DMS53 treated with DMSO at 0.1 percent for 48 hours (cell line): Measurements from ENCODE around the gene SMCO1.
"Not testable (repeated sequence)": the region's sequence is repeated elsewhere in the genome, so short reads cannot be mapped to it uniquely, and the experiment has no call there.

Experiments used
- DNase-seq: peaks from one replicate; lab custom pipeline; 2025; ENCODE audit not compliant: unreplicated experiment; lab: John Stamatoyannopoulos, UW

The SMCO1 gene

GRCh38 chr3:196523841-196524240 lies 8.7 kb upstream of the SMCO1 start:
- DNase-seq, result no peak

- DNase-seq, result not testable (repeated sequence)
These were observed 6.1 kb upstream of the SMCO1 start for GRCh38 chr3:196521291-196521690.

GRCh38 chr3:196519718-196520082 lies 4.6 kb upstream of the SMCO1 start:
- DNase-seq, result no peak

- peak; percentile 28 for DNase-seq
These were observed 4.0 kb upstream of the SMCO1 start for GRCh38 chr3:196518966-196519717.

- DNase-seq, result no peak
These were observed 2.8 kb upstream of the SMCO1 start for GRCh38 chr3:196517919-196518318.

GRCh38 chr3:196517162-196517800 lies 2.1 kb upstream of the SMCO1 start:
- no peak for DNase-seq

GRCh38 chr3:196514350-196514716 lies 813 bp downstream of the SMCO1 start:
- no peak for DNase-seq

GRCh38 chr3:196513697-196514349 lies 1.3 kb downstream of the SMCO1 start:
- no peak for DNase-seq

GRCh38 chr3:196511646-196512425 lies 3.3 kb downstream of the SMCO1 start:
- not testable (repeated sequence) for DNase-seq

- DNase-seq, result not testable (repeated sequence)
These were observed 4.0 kb downstream of the SMCO1 start for GRCh38 chr3:196511108-196511507.

- no peak for DNase-seq
These were observed 8.5 kb downstream of the SMCO1 start for GRCh38 chr3:196506687-196507086.

- DNase-seq, result no peak
These were observed 10.6 kb downstream of the SMCO1 start for GRCh38 chr3:196504556-196504955.

- DNase-seq, result not testable (repeated sequence)
These were observed 11.1 kb downstream of the SMCO1 start for GRCh38 chr3:196504077-196504398.

GRCh38 chr3:196503196-196504076 lies 11.7 kb downstream of the SMCO1 start, which contains the start of gene RNF168:
Gene RNF168 (minus strand): TSS chr3:196503768. CDS start chr3:196503173, 595 bp downstream.
- peak; percentile 80 for DNase-seq

- peak; percentile 12 for DNase-seq
These were observed 12.4 kb downstream of the SMCO1 start for GRCh38 chr3:196502775-196503195.

GRCh38 chr3:196501316-196502044 lies 13.7 kb downstream of the SMCO1 start:
- peak; percentile 6 for DNase-seq

- no peak for DNase-seq
These were observed 15.2 kb downstream of the SMCO1 start for GRCh38 chr3:196499807-196500524.

GRCh38 chr3:196499061-196499460 lies 16.1 kb downstream of the SMCO1 start:
- DNase-seq, result no peak

- no peak for DNase-seq
These were observed 16.8 kb downstream of the SMCO1 start for GRCh38 chr3:196498297-196498696.
